GM23248 (cell line): ENCODE data around the gene ZNF311.

Source experiments
- EZH2 ChIP-seq: fragments of 200-600 bp; sonication (generic); IDR thresholded peaks from 2 replicates; pipeline ENCODE4 v1.6.1; 2018; ENCODE audit warnings: antibody characterized with exemption, mild to moderate bottlenecking; ENCODE audit not compliant: insufficient read depth, poor library complexity, severe bottlenecking
- EZH2phosphoT487 ChIP-seq: fragments of 200-600 bp; sonication (generic); IDR thresholded peaks from 2 replicates; pipeline ENCODE4 v1.6.1; 2018; ENCODE audit warnings: antibody characterized with exemption, moderate library complexity, mild to moderate bottlenecking, low read depth; ENCODE audit not compliant: insufficient read depth

DNA sequence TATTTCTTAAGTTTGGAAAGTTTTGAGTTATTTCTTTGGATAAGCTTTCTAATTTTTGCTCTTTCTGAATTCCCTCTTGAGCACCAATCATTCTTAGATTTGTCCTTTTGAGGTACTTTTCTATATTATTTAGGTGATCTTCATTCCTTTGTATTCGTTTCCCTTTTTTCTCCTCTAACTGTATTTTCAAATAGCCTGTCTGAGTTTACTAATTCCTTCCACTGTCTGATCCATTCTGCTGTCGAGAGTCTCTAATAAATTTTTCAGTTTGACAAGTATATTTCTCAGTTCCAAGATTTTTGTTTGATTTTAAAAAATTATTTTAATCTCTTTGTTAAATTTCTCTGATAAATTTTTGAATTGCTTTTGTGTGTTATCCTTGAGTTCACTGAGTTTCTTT is 16.3 kb upstream of the ZNF311 start:
- TF ChIP-seq EZH2 (no peak), EZH2phosphoT487 (no peak)
